H1 (cell line): Measurements from ENCODE around the gene CEBPZ. TPM values are rescaled to one million over a fixed set of nuclear protein-coding genes. Genes with fewer than 3 reads are reported as not detected.

Experiments
- CTCF ChIA-PET: fragments of 300-600 bp; sonication (Branson Sonifier 250); formaldehyde crosslinking; loops from one replicate; lab custom pipeline; 2021; ENCODE audit not compliant: partially characterized antibody; lab: Charles Lee
- POLR2A ChIA-PET: fragments of 300-600 bp; sonication (Branson Sonifier 250); formaldehyde crosslinking; loops from one replicate; lab custom pipeline; 2021; ENCODE audit warnings: inconsistent platforms; ENCODE audit not compliant: partially characterized antibody; lab: Charles Lee
- DNase-seq, 2 experiments: peaks; one replicate each; pipeline versions ENCODE4 v3.0.0 to v3.0.0-alpha.2; 2010 to 2022; ENCODE audit warnings: low spot score in 2 of 2, low read depth in 1 of 2, mixed read lengths in 1 of 2
- FAIRE-seq: peaks from 2 replicates; lab custom pipeline; 2011; peaks lifted over from hg19 to GRCh38; lab: Jason Lieb, UNC
- H2AFZ ChIP-seq: 2 replicates; pipeline ENCODE4 v1.8.1; 2012; ENCODE audit warnings: low read length, inconsistent platforms
- H2AK5ac ChIP-seq: 2 replicates; pipeline ENCODE4 v1.6.1; 2013; ENCODE audit warnings: low read depth, low read length
- H2BK120ac ChIP-seq: replicated peaks from 2 replicates; pipeline ENCODE3; 2013; ENCODE audit warnings: low read depth, low read length, inconsistent platforms
- H2BK12ac ChIP-seq: 2 replicates; pipeline ENCODE4 v1.6.1; 2013; ENCODE audit warnings: low read depth, low read length
- H2BK15ac ChIP-seq: 2 replicates; pipeline ENCODE4 v1.6.1; 2013; ENCODE audit warnings: low read length
- H2BK20ac ChIP-seq: 2 replicates; pipeline ENCODE4 v1.6.1; 2013; ENCODE audit warnings: low read length
- H2BK5ac ChIP-seq: 2 replicates; pipeline ENCODE4 v1.6.1; 2013; ENCODE audit warnings: low read depth, low read length
- H3K14ac ChIP-seq: 2 replicates; pipeline ENCODE4 v1.6.1; 2013; ENCODE audit warnings: inconsistent platforms; ENCODE audit not compliant: insufficient read length
- H3K18ac ChIP-seq: 2 replicates; pipeline ENCODE4 v1.6.1; 2013; ENCODE audit warnings: low read length; ENCODE audit errors: extremely low read depth
- H3K23ac ChIP-seq: 2 replicates; pipeline ENCODE4 v1.6.1; 2013; ENCODE audit warnings: inconsistent platforms; ENCODE audit not compliant: insufficient read length
- H3K23me2 ChIP-seq: 2 replicates; pipeline ENCODE4 v1.6.1; 2013; ENCODE audit warnings: low read depth, low read length
- H3K27ac ChIP-seq: 2 replicates; pipeline ENCODE4 v1.6.1; 2011; ENCODE audit warnings: low read depth, low read length, inconsistent platforms
- H3K27me3 ChIP-seq, 4 experiments: replicated peaks in 1 of 4; 1 replicate in 1 of 4; 2 replicates in 3 of 4; pipeline versions ENCODE4 v1.6.1 to v1.8.1; 2011 to 2013; ENCODE audit warnings: low read length in 3 of 4, mild to moderate bottlenecking in 3 of 4, inconsistent platforms in 2 of 4, mixed read lengths in 2 of 4, moderate library complexity in 1 of 4; ENCODE audit not compliant: control insufficient read depth in 3 of 4, insufficient read depth in 3 of 4; ENCODE audit errors: extremely low read depth in 1 of 4
- H3K36me3 ChIP-seq, 4 experiments: 2 replicates each; pipeline versions ENCODE4 v1.6.1 to v1.8.1; 2011 to 2013; ENCODE audit warnings: mild to moderate bottlenecking in 4 of 4, low read length in 3 of 4, moderate library complexity in 2 of 4, control low read depth in 1 of 4, inconsistent platforms in 1 of 4; ENCODE audit not compliant: insufficient read depth in 4 of 4, control insufficient read depth in 2 of 4
- H3K4ac ChIP-seq: replicated peaks from 2 replicates; pipeline ENCODE3; 2013; ENCODE audit warnings: low read length, low read depth, mixed read lengths, inconsistent platforms; ENCODE audit not compliant: insufficient read length
- H3K4me1 ChIP-seq, 4 experiments: replicated peaks in 1 of 4; 1 replicate in 1 of 4; 2 replicates in 3 of 4; pipeline versions ENCODE4 v1.6.1 to v1.8.1; 2011 to 2013; ENCODE audit warnings: low read length in 3 of 4, inconsistent platforms in 2 of 4, mixed read lengths in 1 of 4; ENCODE audit not compliant: insufficient read depth in 4 of 4, control insufficient read depth in 3 of 4
- H3K4me2 ChIP-seq, 2 experiments: 2 replicates each; pipeline versions ENCODE4 v1.6.1 to v1.8.1; 2011 to 2013; ENCODE audit warnings: low read depth in 2 of 2, low read length in 2 of 2, control low read depth in 1 of 2, inconsistent platforms in 1 of 2, mild to moderate bottlenecking in 1 of 2; ENCODE audit not compliant: insufficient read depth in 1 of 2
- H3K4me3 ChIP-seq, 4 experiments: fragments of 200-600, 300-600 bp in 1 of 4; sonication (generic), shearing (Covaris generic), sonication (Bioruptor Twin) in 1 of 4; 2 replicates each; pipeline versions ENCODE4 v1.5.1 to v1.8.1; 2011 to 2016; ENCODE audit warnings: low read length in 4 of 4, low read depth in 3 of 4, control low read depth in 2 of 4, inconsistent platforms in 2 of 4, mild to moderate bottlenecking in 2 of 4, mixed read lengths in 1 of 4, moderate library complexity in 1 of 4; ENCODE audit not compliant: insufficient read depth in 2 of 4; ENCODE audit errors: extremely low read depth in 1 of 4
- H3K56ac ChIP-seq: replicated peaks from 2 replicates; pipeline ENCODE3; 2013; ENCODE audit warnings: low read depth, mild to moderate bottlenecking, mixed read lengths, low read length, inconsistent platforms; ENCODE audit not compliant: insufficient read length
- H3K79me1 ChIP-seq: 2 replicates; pipeline ENCODE4 v1.6.1; 2013; ENCODE audit warnings: low read depth, low read length, control low read depth
- H3K79me2 ChIP-seq, 2 experiments: 2 replicates each; pipeline versions ENCODE4 v1.6.1 to v1.8.1; 2012 to 2013; ENCODE audit warnings: low read length in 2 of 2, mild to moderate bottlenecking in 2 of 2, inconsistent platforms in 1 of 2; ENCODE audit not compliant: insufficient read depth in 2 of 2, control insufficient read depth in 1 of 2
- H3K9ac ChIP-seq, 4 experiments: replicated peaks in 1 of 4; 1 replicate in 1 of 4; 2 replicates in 3 of 4; pipeline versions ENCODE4 v1.6.1 to v1.8.1; 2011 to 2013; ENCODE audit warnings: low read depth in 3 of 4, low read length in 3 of 4, control low read depth in 2 of 4, mild to moderate bottlenecking in 2 of 4, moderate library complexity in 2 of 4, inconsistent platforms in 1 of 4; ENCODE audit errors: extremely low read depth in 1 of 4
- H3K9me3 ChIP-seq, 2 experiments: 2 replicates each; pipeline versions ENCODE4 v1.6.1 to v1.8.1; 2012 to 2013; ENCODE audit warnings: mild to moderate bottlenecking in 2 of 2, moderate library complexity in 2 of 2, control low read depth in 1 of 2, inconsistent platforms in 1 of 2, low read depth in 1 of 2, low read length in 1 of 2, mixed read lengths in 1 of 2; ENCODE audit not compliant: insufficient read depth in 2 of 2
- H4K20me1 ChIP-seq, 2 experiments: replicated peaks in 1 of 2; 2 replicates each; pipeline versions ENCODE3 to v1.8.1; 2011 to 2013; ENCODE audit warnings: inconsistent platforms in 2 of 2, low read length in 2 of 2, mild to moderate bottlenecking in 1 of 2; ENCODE audit not compliant: insufficient read depth in 2 of 2, control insufficient read depth in 1 of 2
- H4K5ac ChIP-seq: 2 replicates; pipeline ENCODE4 v1.6.1; 2013; ENCODE audit warnings: low read length, low read depth, mixed read lengths, inconsistent platforms; ENCODE audit not compliant: insufficient read length
- H4K8ac ChIP-seq: 2 replicates; pipeline ENCODE4 v1.8.0; 2013; ENCODE audit warnings: mild to moderate bottlenecking, moderate library complexity, low read length, inconsistent platforms; ENCODE audit not compliant: insufficient read depth; ENCODE audit errors: extremely low read depth
- H4K91ac ChIP-seq: replicated peaks from 2 replicates; pipeline ENCODE3; 2013; ENCODE audit warnings: low read length, mixed read lengths, inconsistent platforms; ENCODE audit not compliant: insufficient read length
- CBX5 ChIP-seq: fragments of 300-800, 300-1000 bp; sonication (generic); IDR thresholded peaks from 2 replicates; pipeline ENCODE4 v1.7.1; 2016; ENCODE audit warnings: antibody characterized with exemption, low read length, low read depth
- EP300 ChIP-seq, 2 experiments: IDR thresholded peaks; 1 replicate in 1 of 2; 2 replicates in 1 of 2; pipeline ENCODE4 v1.6.1; 2011 to 2012; ENCODE audit warnings: low read depth in 2 of 2, low read length in 2 of 2, mild to moderate bottlenecking in 2 of 2, borderline replicate concordance in 1 of 2, inconsistent platforms in 1 of 2, moderate library complexity in 1 of 2
- EZH2 ChIP-seq: fragments of 200-600 bp; sonication (generic); IDR thresholded peaks from 2 replicates; pipeline ENCODE4 v1.7.1; 2012; ENCODE audit warnings: low read depth, mild to moderate bottlenecking, moderate library complexity, low read length, inconsistent platforms; ENCODE audit not compliant: severe bottlenecking
- FOSL1 ChIP-seq: IDR thresholded peaks from 2 replicates; pipeline ENCODE4 v1.6.1; 2011; ENCODE audit warnings: mild to moderate bottlenecking, low read depth, low read length, moderate library complexity; ENCODE audit not compliant: insufficient read depth
- RAD21 ChIP-seq, 2 experiments: IDR thresholded peaks in 1 of 2; conservative IDR thresholded peaks in 1 of 2; 2 replicates each; pipeline ENCODE4 v1.6.1; 2011; ENCODE audit warnings: low read depth in 2 of 2, low read length in 2 of 2, improper control_type of control experiment in 1 of 2, inconsistent platforms in 1 of 2, mild to moderate bottlenecking in 1 of 2, moderate library complexity in 1 of 2
- RFX5 ChIP-seq: IDR thresholded peaks from 2 replicates; pipeline ENCODE4 v1.6.1; 2011; ENCODE audit warnings: low read depth, low read length, improper control_type of control experiment, borderline replicate concordance
- RNF2 ChIP-seq: fragments of 200-900, 300-1000 bp; sonication (generic); IDR thresholded peaks from 2 replicates; pipeline ENCODE4 v1.7.1; 2016; ENCODE audit warnings: borderline replicate concordance, low read depth, mild to moderate bottlenecking, antibody characterized with exemption, low read length; ENCODE audit not compliant: poor library complexity, severe bottlenecking; ENCODE audit errors: missing control alignments
- SAP30 ChIP-seq: fragments of 300-600 bp; sonication (generic); IDR thresholded peaks from 2 replicates; pipeline ENCODE4 v1.7.1; 2012; ENCODE audit warnings: low read length, moderate library complexity, mild to moderate bottlenecking, inconsistent platforms; ENCODE audit not compliant: insufficient read depth, insufficient replicate concordance
- SIN3A ChIP-seq, 2 experiments: IDR thresholded peaks in 1 of 2; conservative IDR thresholded peaks in 1 of 2; 2 replicates each; pipeline ENCODE4 v1.6.1; 2011 to 2012; ENCODE audit warnings: low read length in 2 of 2, improper control_type of control experiment in 1 of 2, low read depth in 1 of 2, mild to moderate bottlenecking in 1 of 2
- SP4 ChIP-seq: IDR thresholded peaks from 2 replicates; pipeline ENCODE4 v1.6.1; 2012; ENCODE audit warnings: low read length, inconsistent platforms
- TAF7 ChIP-seq: optimal IDR thresholded peaks from 2 replicates; pipeline ENCODE3; 2011; ENCODE audit warnings: low read depth, mild to moderate bottlenecking, inconsistent platforms, low read length, moderate library complexity, borderline replicate concordance
- WGBS, 2 experiments: shearing (Covaris generic) in 1 of 2; methylation state at CpG; one replicate each; pipeline versions ENCODE4 v1.1.6 to v1.1.7; 2013 to 2015; ENCODE audit warnings: low lambda C conversion rate in 2 of 2, mixed read lengths in 2 of 2, inconsistent platforms in 1 of 2, low coverage in 1 of 2, missing lambda C conversion rate in 1 of 2; ENCODE audit not compliant: insufficient replicate concordance in 2 of 2, insufficient coverage in 1 of 2, insufficient read length in 1 of 2; ENCODE audit errors: extremely low coverage in 1 of 2, missing lambda C conversion rate in 1 of 2; 5-methylcytosine and 5-hydroxymethylcytosine counted together
- polyA plus RNA-seq, 7 experiments: library from polyadenylated mRNA; depleted of rRNA in 3 of 7; stranded (reverse) in 5 of 7; unstranded in 2 of 7; fragments of >200 nt in 5 of 7; fragments of 200-250 nt in 2 of 7; gene quantifications; 1 replicate in 5 of 7; 2 replicates in 1 of 7; 4 replicates in 1 of 7; pipeline versions ENCODE4 v1.2.1 to v1.2.3, GENCODE V29; 2011 to 2013; ENCODE audit warnings: missing spikeins in 2 of 7, mixed read lengths in 2 of 7
- total RNA-seq: library from RNA; stranded (reverse); fragmentation: NEBNext Ultra II Directional; extraction: Animal tissue kit (Norgen Biotek cat#: 25700); gene quantifications from 2 replicates; pipeline ENCODE4 v1.2.1, GENCODE V29; 2021
- TF ChIP-seq, protein P1 (sequence below): IDR thresholded peaks from 2 replicates; pipeline ENCODE4 v1.6.1; 2012; ENCODE audit warnings: inconsistent platforms

Gene CEBPZ
- total and polyA plus RNA-seq, 2 of the 8 experiments (the other 6 are each of a cell fraction or from before 2014, with no cell fraction given): 19.1 to 201 TPM

DNA sequence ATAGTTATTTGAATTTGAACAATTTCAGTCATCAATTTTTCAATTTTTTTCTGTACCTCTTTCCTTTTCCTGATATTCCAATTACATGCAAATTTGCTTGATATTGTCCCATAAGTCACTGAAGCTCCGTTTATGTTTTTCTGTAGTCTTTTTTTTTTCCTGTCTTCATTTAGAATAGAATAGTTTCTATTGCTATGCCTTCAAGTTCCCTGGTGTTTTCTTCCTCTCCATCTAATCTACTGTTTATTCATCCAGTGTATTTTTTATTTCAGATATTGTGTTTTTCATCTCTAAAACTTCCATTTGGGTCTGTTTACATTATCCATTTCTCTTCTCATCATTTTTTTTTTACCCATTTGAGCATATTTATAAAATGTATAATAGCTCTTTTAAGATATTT, 66.6 kb downstream of the CEBPZ start:
- Histone ChIP-seq H3K9ac (no peak overlapping the region), H4K91ac (no peak overlapping the region), H4K5ac (no peak overlapping the region), H3K14ac (no peak overlapping the region), H2BK120ac (no peak overlapping the region), H2AFZ (no peak overlapping the region), H3K23me2 (no peaks in the 10 kb centered on the region), H3K9me3 (peaks cover 7 to 8% of the 10 kb centered on the region in 2 experiments; a peak in 3 of 4 replicates), H2BK20ac (no peak overlapping the region), H3K4ac (no peak overlapping the region), H3K79me1 (no peaks in the 10 kb centered on the region), H4K20me1 (no peaks in the 10 kb centered on the region), H3K4me2 (no peak overlapping the region), H3K4me1 (no peaks in the 10 kb centered on the region), H3K18ac (no peak overlapping the region), H3K27me3 (no peaks in the 10 kb centered on the region), H3K4me3 (no peak overlapping the region), H3K56ac (no peak overlapping the region), H2BK15ac (no peak overlapping the region), H3K27ac (no peak overlapping the region), H3K23ac (no peak overlapping the region), H2BK5ac (no peak overlapping the region), H2AK5ac (no peak overlapping the region), H3K36me3 (no peaks in the 10 kb centered on the region), H3K79me2 (no peaks in the 10 kb centered on the region), H2BK12ac (no peak overlapping the region), H4K8ac (no peak overlapping the region)
- DNase-seq: no peak
- FAIRE-seq: no peak
- POLR2A ChIA-PET: no interaction called here
- 86% methylated on average over 1 of the region's 1 CpG; no CpG with 5 or more reads in 1 of the 2 experiments for WGBS, 2 experiments
- CTCF ChIA-PET: no interaction called here
- TF ChIP-seq, protein P1, sequence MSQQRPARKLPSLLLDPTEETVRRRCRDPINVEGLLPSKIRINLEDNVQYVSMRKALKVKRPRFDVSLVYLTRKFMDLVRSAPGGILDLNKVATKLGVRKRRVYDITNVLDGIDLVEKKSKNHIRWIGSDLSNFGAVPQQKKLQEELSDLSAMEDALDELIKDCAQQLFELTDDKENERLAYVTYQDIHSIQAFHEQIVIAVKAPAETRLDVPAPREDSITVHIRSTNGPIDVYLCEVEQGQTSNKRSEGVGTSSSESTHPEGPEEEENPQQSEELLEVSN: no peak
- no peak for TF ChIP-seq RAD21 (IDR thresholded peaks at IDR 0.05 in 1 of 2, conservative IDR thresholded peaks at IDR 0.05 in 1 of 2; ENCODE audit: low read depth in 2 of 2, low read length in 2 of 2)
- no peak for TF ChIP-seq RFX5
- no peak for TF ChIP-seq SIN3A (conservative IDR thresholded peaks at IDR 0.05 in 1 of 2, IDR thresholded peaks at IDR 0.05 in 1 of 2; ENCODE audit: low read depth in 1 of 2, low read length in 2 of 2)
- TF ChIP-seq RNF2: no peak
- TF ChIP-seq SP4: no peak
- TF ChIP-seq EZH2: no peak
- no peak for TF ChIP-seq EP300 (IDR thresholded peaks at IDR 0.05; ENCODE audit: borderline replicate concordance in 1 of 2, low read depth in 2 of 2, low read length in 2 of 2)
- TF ChIP-seq CBX5: no peak
- TF ChIP-seq SAP30: no peak
- no peak for TF ChIP-seq TAF7
- TF ChIP-seq FOSL1: no peak
